ENCODE results near the gene KCNAB3. TPM values are rescaled to one million over a fixed set of nuclear protein-coding genes. Genes with fewer than 3 reads are reported as not detected.

KCNAB3 gene
- total and polyA plus RNA-seq, 2 donors (not counting 3 experiments of a cell fraction or from before 2014, with no cell fraction given) = 1.3 to 2.4 TPM

DNA sequence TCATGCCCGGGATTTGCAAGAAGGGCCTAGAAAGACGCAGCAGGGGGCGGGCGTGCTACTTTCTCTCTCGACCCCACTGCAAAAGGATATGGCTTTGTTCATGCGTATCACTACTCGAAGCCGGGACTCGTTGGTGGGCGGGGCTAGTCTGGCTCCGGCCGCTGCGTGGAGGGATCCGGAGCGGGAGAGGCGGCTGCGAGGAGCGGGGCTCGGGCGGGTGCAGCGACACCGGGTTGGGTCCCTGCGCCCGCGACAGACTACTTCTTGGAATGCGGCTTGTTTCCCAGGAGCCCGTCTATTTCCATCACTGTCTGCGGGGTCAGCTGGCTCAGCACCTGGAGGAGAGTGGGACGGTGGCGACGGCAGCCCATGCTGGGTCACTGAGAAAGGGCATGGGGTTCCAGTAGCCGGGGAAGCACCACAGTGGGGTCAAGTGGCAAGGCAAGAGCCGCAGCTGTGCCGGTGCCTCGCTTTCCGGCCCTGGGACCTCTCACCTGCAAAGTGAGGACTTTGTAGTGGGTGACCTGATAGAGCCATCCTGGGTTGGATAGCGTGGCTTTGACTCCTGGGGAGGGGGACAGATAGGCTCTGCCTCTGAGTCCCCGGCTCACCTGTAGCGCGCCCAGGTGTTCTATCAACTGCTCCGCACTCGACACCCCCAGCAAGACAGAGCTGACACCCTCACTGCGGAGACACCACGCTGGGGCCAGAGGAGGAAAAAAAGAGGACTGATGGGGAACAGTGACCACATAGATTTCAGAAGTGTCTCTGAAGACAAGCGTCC, 6.6 kb downstream of the KCNAB3 start:
- Histone ChIP-seq H3K4me3 (replicated peaks in 1 of 3; ENCODE audit: insufficient read depth in 1 of 3, low read depth in 1 of 3, low read length in 3 of 3) (peak overlapping the region in 2 of 3 experiments; percentile 25 to 34), H2AFZ (ENCODE audit: low read depth, low read length) (peak overlapping the region; percentile 76), H3K9ac (replicated peaks; ENCODE audit: extremely low read depth, insufficient read depth, low read length) (peak overlapping the region; percentile 40), H3K9me3 (replicated peaks; ENCODE audit: control insufficient read depth, insufficient read depth, low read length) (no peaks in the 10 kb centered on the region), H3K36me3 (ENCODE audit: control insufficient read depth in 2 of 2, extremely low read depth in 1 of 2, insufficient read depth in 2 of 2, low read length in 2 of 2) (no peaks in the 10 kb centered on the region), H3K9me1 (replicated peaks; ENCODE audit: control insufficient read depth, extremely low read depth, insufficient read depth, low read length) (no peaks in the 10 kb centered on the region), H3K4me1 (ENCODE audit: control insufficient read depth, extremely low read depth, insufficient read depth, low read length) (peaks cover 13% of the 10 kb centered on the region), H3K79me2 (ENCODE audit: control insufficient read depth, insufficient read depth, low read length) (no peaks in the 10 kb centered on the region), H3K27ac (ENCODE audit: insufficient read depth, low read depth, low read length) (no peak overlapping the region), H3K4me2 (ENCODE audit: insufficient read depth, low read length) (peak overlapping the region; percentile 38), H3K27me3 (ENCODE audit: control insufficient read depth in 2 of 2, insufficient read depth in 2 of 2, low read length in 2 of 2) (no peaks in the 10 kb centered on the region), H4K20me1 (replicated peaks; ENCODE audit: control insufficient read depth, extremely low read depth, insufficient read depth, low read length) (no peaks in the 10 kb centered on the region)
- POLR2A ChIA-PET = no interaction called here
- dilution Hi-C loops (cut with MboI; ENCODE audit: extremely low pct_ligation_motif_present, low sequenced_read_pairs) = no loop called here
- DNase-seq (ENCODE audit: low read depth, low spot score) (peak; percentile 83), FAIRE-seq (peak; percentile 91)
- CTCF ChIA-PET = interaction anchor here (0.7 to 1.5 kb wide), 4 partner anchors 10 to 135 kb away, joined by 3 to 4 read pairs (median 4); no protein-coding TSS in a partner anchor
- BruUV-seq (replicated peaks) = no TSS peak
- intact Hi-C loops (cut with micrococcal nuclease) = no loop called here
- TF ChIP-seq JUN (IDR thresholded peaks at IDR 0.05; ENCODE audit: borderline replicate concordance, insufficient read depth, insufficient read length, low read depth) (no peak), MYC (IDR thresholded peaks at IDR 0.05; ENCODE audit: low read depth, low read length) (no peak), POLR2A (IDR thresholded peaks at IDR 0.05; ENCODE audit: low read depth, low read length) (peak; percentile 42), POLR2AphosphoS5 (IDR thresholded peaks at IDR 0.05; ENCODE audit: insufficient read depth, low read depth, low read length) (peak; percentile 54)
- TF ChIP-seq, protein P1, sequence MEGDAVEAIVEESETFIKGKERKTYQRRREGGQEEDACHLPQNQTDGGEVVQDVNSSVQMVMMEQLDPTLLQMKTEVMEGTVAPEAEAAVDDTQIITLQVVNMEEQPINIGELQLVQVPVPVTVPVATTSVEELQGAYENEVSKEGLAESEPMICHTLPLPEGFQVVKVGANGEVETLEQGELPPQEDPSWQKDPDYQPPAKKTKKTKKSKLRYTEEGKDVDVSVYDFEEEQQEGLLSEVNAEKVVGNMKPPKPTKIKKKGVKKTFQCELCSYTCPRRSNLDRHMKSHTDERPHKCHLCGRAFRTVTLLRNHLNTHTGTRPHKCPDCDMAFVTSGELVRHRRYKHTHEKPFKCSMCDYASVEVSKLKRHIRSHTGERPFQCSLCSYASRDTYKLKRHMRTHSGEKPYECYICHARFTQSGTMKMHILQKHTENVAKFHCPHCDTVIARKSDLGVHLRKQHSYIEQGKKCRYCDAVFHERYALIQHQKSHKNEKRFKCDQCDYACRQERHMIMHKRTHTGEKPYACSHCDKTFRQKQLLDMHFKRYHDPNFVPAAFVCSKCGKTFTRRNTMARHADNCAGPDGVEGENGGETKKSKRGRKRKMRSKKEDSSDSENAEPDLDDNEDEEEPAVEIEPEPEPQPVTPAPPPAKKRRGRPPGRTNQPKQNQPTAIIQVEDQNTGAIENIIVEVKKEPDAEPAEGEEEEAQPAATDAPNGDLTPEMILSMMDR (IDR thresholded peaks at IDR 0.05; ENCODE audit: extremely low read depth in 1 of 2, insufficient read depth in 1 of 2, low read depth in 1 of 2, low read length in 2 of 2) = peak in 1 of 2 donors; percentile 13
